Thymus (tissue), 2 donors: ENCODE data around the gene KDM8. TPM values are rescaled to one million over a fixed set of nuclear protein-coding genes. Genes with fewer than 3 reads are reported as not detected.

ENCODE experiments used
- polyA plus RNA-seq: library from polyadenylated mRNA; stranded (reverse); fragments of 200-250 nt; gene quantifications from one replicate; pipeline ENCODE4 v1.2.3, GENCODE V29; 2013
- total RNA-seq: library from RNA; stranded (reverse); fragments of 120-200 nt; gene quantifications from one replicate; pipeline ENCODE4 v1.2.4, GENCODE V29; 2013
- donor health status: healthy.

KDM8 gene
- total and polyA plus RNA-seq, 2 donors: 6.2 to 7.1 TPM

Other genes with a start within 250 kb of the KDM8 start
- gene C16orf82, start 136.6 kb upstream of the KDM8 start, total RNA-seq: not detected
- gene C16orf82, start 136.6 kb upstream of the KDM8 start, polyA plus RNA-seq: 0.05 TPM
- 79.9 TPM for gene NSMCE1, start 65.2 kb downstream of the KDM8 start, total RNA-seq
- 69.5 TPM for gene NSMCE1, start 65.2 kb downstream of the KDM8 start, polyA plus RNA-seq
- 14.8 TPM for gene IL4R, start 110.4 kb downstream of the KDM8 start, total RNA-seq
- gene IL4R, start 110.4 kb downstream of the KDM8 start, polyA plus RNA-seq: 36.8 TPM
- gene IL21R, start 198.6 kb downstream of the KDM8 start, total RNA-seq: 10.7 TPM
- gene IL21R, start 198.6 kb downstream of the KDM8 start, polyA plus RNA-seq: 12.8 TPM